ENCODE data around the gene DHRS2. TPM values are rescaled to one million over a fixed set of nuclear protein-coding genes. Genes with fewer than 3 reads are reported as not detected.

The DHRS2 gene
- total RNA-seq, 1 donor from 2014 or later, result 0.20 TPM

GRCh38 chr14:23612802-23613201, 23.4 kb upstream of the DHRS2 start:
- no peak for DNase-seq (ENCODE audit: low read depth in 2 of 2)

- no peak for DNase-seq (ENCODE audit: low read depth in 2 of 2)
Observed at GRCh38 chr14:23613242-23614070, 22.7 kb upstream of the DHRS2 start.

GRCh38 chr14:23614395-23614828, 21.8 kb upstream of the DHRS2 start:
- DNase-seq (ENCODE audit: low read depth in 2 of 2), result no peak

DNA sequence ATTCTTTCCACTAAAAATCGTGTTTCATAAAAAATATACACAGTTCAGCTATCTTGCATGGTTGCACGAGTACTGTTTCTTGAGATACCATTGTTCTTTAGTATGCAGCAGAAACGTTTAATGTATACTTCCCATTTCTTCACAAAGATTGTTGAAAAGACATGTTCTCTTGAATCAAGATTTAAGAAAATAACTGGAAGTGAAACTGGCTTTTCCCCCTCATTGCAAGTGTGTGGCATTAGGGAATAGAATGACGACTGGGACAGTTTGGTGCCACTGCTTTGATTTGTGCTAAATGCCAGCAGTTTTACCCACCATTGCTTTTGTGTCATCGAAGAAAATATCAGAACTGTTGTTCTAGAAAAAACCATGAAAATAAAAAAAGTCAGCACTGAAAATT, 20.3 kb upstream of the DHRS2 start:
- DNase-seq (ENCODE audit: low read depth in 2 of 2), result no peak

GRCh38 chr14:23617539-23617938, 18.6 kb upstream of the DHRS2 start:
- DNase-seq (ENCODE audit: low read depth in 2 of 2), result no peak

GRCh38 chr14:23618415-23618988, 17.7 kb upstream of the DHRS2 start:
- DNase-seq (ENCODE audit: low read depth in 2 of 2), result no peak

GRCh38 chr14:23620177-23620702, 15.9 kb upstream of the DHRS2 start:
- no peak for DNase-seq (ENCODE audit: low read depth in 2 of 2)

- DNase-seq (ENCODE audit: low read depth in 2 of 2), result no peak
Observed at GRCh38 chr14:23621204-23621931, 14.8 kb upstream of the DHRS2 start.

- no peak for DNase-seq (ENCODE audit: low read depth in 2 of 2)
Observed at GRCh38 chr14:23621932-23622730, 14.0 kb upstream of the DHRS2 start.

GRCh38 chr14:23622990-23623389, 13.2 kb upstream of the DHRS2 start:
- DNase-seq (ENCODE audit: low read depth in 2 of 2), result no peak

GRCh38 chr14:23623962-23624361, 12.2 kb upstream of the DHRS2 start:
- DNase-seq (ENCODE audit: low read depth in 2 of 2), result no peak

GRCh38 chr14:23624830-23625404, 11.2 kb upstream of the DHRS2 start:
- no peak for DNase-seq (ENCODE audit: low read depth in 2 of 2)

DNA sequence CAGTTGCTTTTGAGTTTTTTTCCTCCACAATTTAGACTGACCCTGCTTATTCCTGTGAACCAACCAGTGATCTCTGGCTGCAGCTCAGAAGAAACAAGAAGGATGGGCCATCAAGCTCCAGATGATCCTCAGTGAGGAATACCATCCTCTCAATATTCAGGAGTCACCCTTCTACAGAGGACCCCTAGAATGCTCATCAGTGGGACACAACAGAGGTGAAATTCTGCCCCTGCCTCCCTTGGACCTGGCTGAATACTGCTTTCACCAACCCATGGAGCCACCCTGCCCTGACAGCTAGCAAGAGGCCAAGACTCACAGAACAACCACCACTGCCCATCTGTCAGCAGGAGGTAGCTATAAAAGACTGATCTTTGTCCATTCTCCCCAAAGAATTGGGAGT, 9.2 kb upstream of the DHRS2 start:
- DNase-seq (ENCODE audit: low read depth in 2 of 2), result no peak

- no peak for DNase-seq (ENCODE audit: low read depth in 2 of 2)
Observed at GRCh38 chr14:23627961-23628360, 8.2 kb upstream of the DHRS2 start.

DNA sequence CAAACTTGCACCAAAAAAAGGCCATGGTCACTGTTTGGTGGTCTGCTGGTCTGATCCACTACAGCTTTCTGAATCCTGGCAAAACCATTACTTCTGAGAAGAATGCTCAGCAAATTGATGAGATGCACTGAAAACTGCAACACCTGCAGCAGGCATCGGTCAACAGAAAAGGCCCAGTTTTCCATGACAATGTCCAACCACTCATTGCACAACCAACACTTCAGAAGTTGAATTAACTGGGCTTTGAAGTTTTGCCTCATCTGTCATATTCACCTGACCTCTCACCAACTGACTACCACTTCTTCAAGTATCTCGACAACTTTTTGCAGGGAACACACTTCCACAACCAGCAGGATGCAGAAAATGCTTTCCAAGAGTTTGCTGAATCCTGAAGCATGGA, 7.0 kb upstream of the DHRS2 start:
- DNase-seq (ENCODE audit: low read depth in 2 of 2), result no peak

GRCh38 chr14:23629832-23630396, 6.2 kb upstream of the DHRS2 start:
- no peak for DNase-seq (ENCODE audit: low read depth in 2 of 2)

DNA sequence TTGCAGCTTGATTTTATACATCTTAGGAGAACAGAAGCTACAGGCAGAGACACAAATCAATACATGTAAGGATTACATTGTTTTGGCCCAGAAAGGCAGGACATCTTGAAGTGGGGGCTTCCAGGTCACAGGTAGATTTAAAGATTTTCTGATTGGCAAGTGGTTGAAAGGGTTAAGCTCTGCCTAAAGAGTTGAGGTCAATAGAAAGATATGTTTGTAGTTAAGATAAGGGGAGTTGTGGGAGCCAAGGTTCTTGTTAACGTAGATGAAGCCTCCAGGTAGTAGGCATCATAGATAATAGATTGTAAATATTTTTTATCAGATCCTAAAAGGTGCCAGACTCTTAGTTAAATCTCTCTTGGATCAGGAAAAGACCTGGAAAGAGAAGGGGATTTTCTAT, 5.5 kb upstream of the DHRS2 start:
- DNase-seq (ENCODE audit: low read depth in 2 of 2), result no peak

DNA sequence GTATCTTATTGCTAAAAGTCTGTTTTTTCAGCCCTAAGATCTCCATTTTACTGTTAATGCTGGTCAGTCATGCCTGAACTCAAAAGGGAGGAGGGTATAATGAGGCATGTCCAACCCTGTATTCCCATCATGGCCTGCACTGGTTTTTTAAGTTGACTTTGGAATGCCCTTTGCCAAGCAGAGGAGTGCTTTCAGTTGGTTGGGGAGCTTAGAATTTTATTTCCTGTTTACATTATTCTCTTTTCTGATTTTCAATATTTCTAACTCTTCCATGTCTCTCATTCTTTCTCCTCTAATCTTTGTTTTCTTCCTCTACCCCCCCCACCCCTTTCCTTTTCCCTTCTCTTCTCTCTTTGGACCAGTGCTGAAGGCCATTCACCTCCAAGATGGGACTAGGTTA, 4.9 kb upstream of the DHRS2 start:
- no peak for DNase-seq (ENCODE audit: low read depth in 2 of 2)

DNA sequence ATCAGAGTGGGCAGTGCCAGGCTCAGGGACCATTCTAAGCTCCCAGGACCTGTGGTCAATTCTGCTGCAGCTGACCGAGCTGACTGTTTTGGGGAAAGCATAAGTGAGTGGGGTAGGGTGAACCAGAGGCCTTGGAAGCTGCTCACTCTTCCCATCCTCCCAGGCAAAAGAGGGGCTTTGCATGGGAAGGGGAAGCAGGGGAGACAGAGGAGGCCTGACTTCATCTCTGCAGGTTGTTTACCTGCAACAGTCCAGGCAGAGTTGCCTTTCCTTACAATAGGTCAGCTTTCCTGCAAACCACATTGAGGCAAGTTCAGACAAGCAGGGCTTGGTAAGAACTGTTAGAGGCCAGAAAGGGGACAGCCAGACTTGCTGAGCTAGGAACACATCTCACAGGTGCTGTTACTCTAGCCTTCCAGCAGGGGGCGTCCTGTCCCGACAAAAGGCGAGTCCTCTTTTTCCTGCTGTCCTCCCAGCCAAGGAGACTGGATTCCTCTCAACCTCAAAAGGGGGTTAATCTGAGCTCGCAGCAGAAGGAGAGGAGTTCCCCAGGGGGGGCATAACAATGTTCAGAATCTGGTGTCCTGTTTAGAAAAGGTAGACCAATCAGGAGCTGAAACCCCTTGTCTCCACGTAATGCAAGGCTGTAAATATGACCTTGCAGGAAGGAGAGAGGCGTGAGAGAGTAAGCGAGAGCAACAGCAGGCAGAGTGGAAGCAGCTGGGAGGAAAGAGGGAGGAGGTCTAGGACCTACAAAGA, 4.3 kb upstream of the DHRS2 start:
- DNase-seq (ENCODE audit: low read depth in 2 of 2), result peak; percentile 78 to 82

Data from lung microvascular endothelial cell (primary cell).